Measurements from ENCODE around the gene CTSL.

- TF ChIP-seq POLR2A (IDR thresholded peaks at IDR 0.05) = no peak
- TF ChIP-seq POLR2AphosphoS5 (IDR thresholded peaks at IDR 0.05) = no peak
- TF ChIP-seq, protein P1, sequence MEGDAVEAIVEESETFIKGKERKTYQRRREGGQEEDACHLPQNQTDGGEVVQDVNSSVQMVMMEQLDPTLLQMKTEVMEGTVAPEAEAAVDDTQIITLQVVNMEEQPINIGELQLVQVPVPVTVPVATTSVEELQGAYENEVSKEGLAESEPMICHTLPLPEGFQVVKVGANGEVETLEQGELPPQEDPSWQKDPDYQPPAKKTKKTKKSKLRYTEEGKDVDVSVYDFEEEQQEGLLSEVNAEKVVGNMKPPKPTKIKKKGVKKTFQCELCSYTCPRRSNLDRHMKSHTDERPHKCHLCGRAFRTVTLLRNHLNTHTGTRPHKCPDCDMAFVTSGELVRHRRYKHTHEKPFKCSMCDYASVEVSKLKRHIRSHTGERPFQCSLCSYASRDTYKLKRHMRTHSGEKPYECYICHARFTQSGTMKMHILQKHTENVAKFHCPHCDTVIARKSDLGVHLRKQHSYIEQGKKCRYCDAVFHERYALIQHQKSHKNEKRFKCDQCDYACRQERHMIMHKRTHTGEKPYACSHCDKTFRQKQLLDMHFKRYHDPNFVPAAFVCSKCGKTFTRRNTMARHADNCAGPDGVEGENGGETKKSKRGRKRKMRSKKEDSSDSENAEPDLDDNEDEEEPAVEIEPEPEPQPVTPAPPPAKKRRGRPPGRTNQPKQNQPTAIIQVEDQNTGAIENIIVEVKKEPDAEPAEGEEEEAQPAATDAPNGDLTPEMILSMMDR (IDR thresholded peaks at IDR 0.05) = no peak
These were observed 26.1 kb upstream of the CTSL start for GRCh38 chr9:87699835-87700234.
